Adrenal gland (tissue), 12 donors: Measurements from ENCODE around the gene RPL3. TPM values are rescaled to one million over a fixed set of nuclear protein-coding genes. Genes with fewer than 3 reads are reported as not detected.
A peak's percentile ranks its signal among the peaks of the same experiment; 100 is the strongest.

Experiments used
- DNase-seq, 7 donors: peaks; one replicate each; pipeline ENCODE4 v3.0.0-alpha.2; 2019 to 2020
- H3K27ac ChIP-seq, 5 donors: fragments of 200-600 bp; sonication (generic) in 4 of 5; 1 replicate in 3 of 5; 2 replicates in 2 of 5; pipeline versions ENCODE4 v1.5.1 to v1.8.0; 2016 to 2020; ENCODE audit warnings: mild to moderate bottlenecking in 1 of 5
- H3K27me3 ChIP-seq: fragments of 200-600 bp; 2 replicates; pipeline ENCODE4 v1.8.0; 2021
- H3K36me3 ChIP-seq, 2 donors: fragments of 200-600 bp; replicated peaks in 1 of 2; 1 replicate in 1 of 2; 2 replicates in 1 of 2; pipeline versions ENCODE4 v1.5.1 to v1.8.0; 2018 to 2022
- H3K4me1 ChIP-seq, 2 donors: fragments of 200-600 bp; replicated peaks in 1 of 2; 1 replicate in 1 of 2; 2 replicates in 1 of 2; pipeline versions ENCODE4 v1.5.1 to v1.8.0; 2018 to 2021
- H3K4me3 ChIP-seq, 4 donors: fragments of 200-600 bp; sonication (generic) in 3 of 4; one replicate each; pipeline ENCODE4 v1.5.1; 2016 to 2018
- H3K9me3 ChIP-seq, 3 donors: fragments of 200-600 bp; sonication (generic) in 1 of 3; replicated peaks in 1 of 3; 1 replicate in 2 of 3; 2 replicates in 1 of 3; pipeline versions ENCODE4 v1.5.1 to v1.8.0; 2016 to 2021
- POLR2A ChIP-seq, 2 donors: fragments of 450-650 bp; IDR thresholded peaks; one replicate each; pipeline ENCODE4 v1.6.1; 2017; ENCODE audit warnings: antibody characterized with exemption in 2 of 2, mild to moderate bottlenecking in 2 of 2, moderate library complexity in 1 of 2
- WGBS, 4 donors: extraction: QIAGEN DNeasy Blood & Tissue Kit in 2 of 4; methylation state at CpG; one replicate each; pipeline versions ENCODE4 v1.1.5 to v1.1.7; 2013 to 2017; 5-methylcytosine and 5-hydroxymethylcytosine counted together
- intact Hi-C, 2 donors: fragments of 100-400 bp; cut with DNase I; formaldehyde crosslinking; loops; one replicate each; pipeline versions ENCODE4 v1.14.1 to v1.15.0; 2022 to 2023
- polyA plus RNA-seq, 3 donors: library from polyadenylated mRNA; stranded (reverse); fragments of 200-250 nt in 2 of 3; fragments of 350-450 nt in 1 of 3; fragmentation: Illumina TruSeq in 1 of 3; extraction: RNeasy Lipid Tissue Mini Kit (QIAGEN cat#74804) in 1 of 3; gene quantifications; one replicate each; pipeline ENCODE4 v1.2.3, GENCODE V29; 2013 to 2014
- total RNA-seq, 9 donors: library from RNA; depleted of rRNA in 4 of 9; stranded (reverse); fragments of >200 nt in 4 of 9; fragments of 120-200 nt in 1 of 9; fragmentation: NEBNext Ultra II Directional in 1 of 9; extraction: Animal tissue kit (Norgen Biotek cat#: 25700) in 1 of 9; gene quantifications; one replicate each; pipeline versions ENCODE4 v1.1.0 to v1.2.4, GENCODE V29; 2013 to 2023
- TF ChIP-seq, protein P1 (sequence below), 6 experiments: fragments of 450-650 bp in 4 of 6; fragments of 200-600 bp in 2 of 6; sonication (generic) in 1 of 6; IDR thresholded peaks; 1 replicate in 5 of 6; 2 replicates in 1 of 6; pipeline versions ENCODE4 v1.5.1 to v1.8.0; 2016 to 2021; ENCODE audit warnings: antibody characterized with exemption in 6 of 6, mild to moderate bottlenecking in 2 of 6, moderate library complexity in 1 of 6
- donor health status: healthy with polysubstance abuse.
- donor health status: Bipolar disorder and iron deficiency.
- donor health status: DM: yes; HTN: yes; CAD: no.
- donor health status: DM: no; HTN: no; CAD: no.
- donor health status: DM: no; HTN: no; CAD: no.
- donor health status: DM: yes; HTN: yes; CAD: no.

Gene RPL3
- total and polyA plus RNA-seq, 12 donors = 1,374 to 2,713 (median 1,954) TPM

DNA sequence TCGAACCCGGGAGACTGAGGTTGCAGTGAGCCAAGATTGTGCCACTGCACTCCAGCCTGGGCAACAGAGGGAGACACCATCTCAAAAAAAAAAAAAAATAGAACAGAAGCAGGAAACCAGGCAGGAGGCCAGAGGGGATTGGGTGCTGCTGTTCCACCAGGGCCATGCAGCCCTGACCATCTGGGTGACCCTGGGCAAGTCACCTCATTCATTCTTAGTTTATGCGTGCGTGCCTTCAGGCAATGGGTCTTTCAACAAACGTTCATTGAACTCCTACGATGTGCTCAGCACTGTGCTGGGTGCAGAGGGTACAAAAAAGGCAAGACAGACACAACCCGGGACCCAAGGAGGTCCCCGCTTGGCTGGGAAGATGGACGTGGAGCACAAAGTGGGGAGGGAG, 18.3 kb downstream of the RPL3 start:
- no peaks in the 10 kb centered on the region for H3K9me3 ChIP-seq
- TF ChIP-seq POLR2A (IDR thresholded peaks at IDR 0.05) = no peak
- TF ChIP-seq, protein P1, sequence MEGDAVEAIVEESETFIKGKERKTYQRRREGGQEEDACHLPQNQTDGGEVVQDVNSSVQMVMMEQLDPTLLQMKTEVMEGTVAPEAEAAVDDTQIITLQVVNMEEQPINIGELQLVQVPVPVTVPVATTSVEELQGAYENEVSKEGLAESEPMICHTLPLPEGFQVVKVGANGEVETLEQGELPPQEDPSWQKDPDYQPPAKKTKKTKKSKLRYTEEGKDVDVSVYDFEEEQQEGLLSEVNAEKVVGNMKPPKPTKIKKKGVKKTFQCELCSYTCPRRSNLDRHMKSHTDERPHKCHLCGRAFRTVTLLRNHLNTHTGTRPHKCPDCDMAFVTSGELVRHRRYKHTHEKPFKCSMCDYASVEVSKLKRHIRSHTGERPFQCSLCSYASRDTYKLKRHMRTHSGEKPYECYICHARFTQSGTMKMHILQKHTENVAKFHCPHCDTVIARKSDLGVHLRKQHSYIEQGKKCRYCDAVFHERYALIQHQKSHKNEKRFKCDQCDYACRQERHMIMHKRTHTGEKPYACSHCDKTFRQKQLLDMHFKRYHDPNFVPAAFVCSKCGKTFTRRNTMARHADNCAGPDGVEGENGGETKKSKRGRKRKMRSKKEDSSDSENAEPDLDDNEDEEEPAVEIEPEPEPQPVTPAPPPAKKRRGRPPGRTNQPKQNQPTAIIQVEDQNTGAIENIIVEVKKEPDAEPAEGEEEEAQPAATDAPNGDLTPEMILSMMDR (IDR thresholded peaks at IDR 0.05) = no peak
- no peak for DNase-seq
- intact Hi-C loops = no loop called here
- WGBS, 4 donors = 72 to 80% (median 78%) methylated on average over 9 of the region's 9 CpGs
- no peaks in the 10 kb centered on the region for H3K36me3 ChIP-seq
- H3K4me3 ChIP-seq = no peak overlapping the region
- peaks cover 0 to 18% of the 10 kb centered on the region in 2 donors for H3K4me1 ChIP-seq
- H3K27ac ChIP-seq = no peak overlapping the region
- H3K27me3 ChIP-seq = no peaks in the 10 kb centered on the region

DNA sequence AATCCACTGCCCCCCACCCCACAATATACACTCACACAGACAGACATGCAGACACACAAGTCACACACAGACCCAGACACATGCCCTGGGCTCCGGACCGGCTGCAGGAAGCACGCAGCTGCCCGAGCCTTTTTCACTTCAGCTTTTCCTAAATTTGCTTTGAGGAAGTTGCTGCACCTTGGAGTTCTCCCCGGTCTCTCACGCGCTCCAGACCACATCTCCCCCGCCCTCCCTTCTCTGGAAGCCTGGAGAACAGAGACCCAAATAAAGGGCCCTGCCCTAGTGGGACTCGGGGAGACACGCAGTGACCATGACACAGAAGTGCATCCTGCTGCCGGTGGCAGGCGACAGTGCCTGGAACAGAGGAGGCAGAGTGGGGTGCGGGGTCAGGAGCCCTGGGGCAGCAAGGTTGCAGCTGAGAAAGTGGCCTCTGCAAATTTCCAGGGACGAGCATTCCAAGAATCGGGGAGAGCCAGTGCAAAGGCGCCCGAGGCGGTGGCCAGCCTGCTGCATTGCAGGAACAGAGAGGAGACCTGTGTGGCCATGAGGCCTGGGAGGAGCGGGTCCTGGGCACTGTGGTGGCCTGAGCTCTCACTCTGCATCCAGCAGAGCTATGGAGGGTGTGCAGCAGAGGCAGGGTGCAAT, 19.1 kb downstream of the RPL3 start:
- no peak overlapping the region for H3K4me3 ChIP-seq
- no peaks in the 10 kb centered on the region for H3K27me3 ChIP-seq
- TF ChIP-seq, protein P1 (IDR thresholded peaks at IDR 0.05) = peak in 1 of 6 experiments; percentile 11
- no peak for TF ChIP-seq POLR2A (IDR thresholded peaks at IDR 0.05)
- H3K4me1 ChIP-seq = peaks cover 0 to 18% of the 10 kb centered on the region in 2 donors
- no peaks in the 10 kb centered on the region for H3K9me3 ChIP-seq
- H3K27ac ChIP-seq = peak overlapping the region in 4 of 5 donors; percentile 43 to 83 (median 56)
- H3K36me3 ChIP-seq = no peaks in the 10 kb centered on the region
- WGBS, 4 donors = 7 to 25% (median 17%) methylated on average over 13 to 19 of the region's 19 CpGs
- intact Hi-C loops = no loop called here
- peak in 4 of 7 donors; percentile 62 to 80 (median 63) for DNase-seq

DNA sequence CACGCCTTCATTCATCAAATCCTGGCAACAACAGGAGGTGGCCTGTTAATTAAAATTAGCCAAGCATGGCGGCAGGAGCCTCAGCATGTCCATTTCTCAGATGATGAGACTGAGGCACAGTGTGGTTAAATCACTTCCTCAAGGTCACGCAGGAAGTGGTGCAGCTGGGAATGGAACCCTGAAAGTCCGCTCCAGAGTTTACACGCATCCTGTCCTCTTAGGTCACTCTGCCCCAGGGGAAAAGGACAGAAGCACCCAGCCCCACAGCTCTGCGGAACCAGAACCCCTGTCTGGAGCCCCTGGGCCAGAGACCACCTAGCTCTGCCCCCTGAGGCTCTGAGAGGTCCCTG, 19.6 kb downstream of the RPL3 start:
- no peaks in the 10 kb centered on the region for H3K27me3 ChIP-seq
- no peaks in the 10 kb centered on the region for H3K9me3 ChIP-seq
- peak in 3 of 7 donors; percentile 46 to 72 (median 61) for DNase-seq
- H3K27ac ChIP-seq = peak overlapping the region in 4 of 5 donors; percentile 43 to 83 (median 56)
- no peak for TF ChIP-seq POLR2A (IDR thresholded peaks at IDR 0.05)
- TF ChIP-seq, protein P1 (IDR thresholded peaks at IDR 0.05) = no peak
- 50 to 89% (median 60%) methylated on average over 3 to 6 of the region's 6 CpGs for WGBS, 4 donors
- intact Hi-C loops = loop anchor here in 1 of 2 donors (5.0 kb wide), 1 partner anchor 123 kb away; no protein-coding TSS in a partner anchor
- H3K4me1 ChIP-seq = peaks cover 0 to 18% of the 10 kb centered on the region in 2 donors
- H3K36me3 ChIP-seq = no peaks in the 10 kb centered on the region
- no peak overlapping the region for H3K4me3 ChIP-seq

DNA sequence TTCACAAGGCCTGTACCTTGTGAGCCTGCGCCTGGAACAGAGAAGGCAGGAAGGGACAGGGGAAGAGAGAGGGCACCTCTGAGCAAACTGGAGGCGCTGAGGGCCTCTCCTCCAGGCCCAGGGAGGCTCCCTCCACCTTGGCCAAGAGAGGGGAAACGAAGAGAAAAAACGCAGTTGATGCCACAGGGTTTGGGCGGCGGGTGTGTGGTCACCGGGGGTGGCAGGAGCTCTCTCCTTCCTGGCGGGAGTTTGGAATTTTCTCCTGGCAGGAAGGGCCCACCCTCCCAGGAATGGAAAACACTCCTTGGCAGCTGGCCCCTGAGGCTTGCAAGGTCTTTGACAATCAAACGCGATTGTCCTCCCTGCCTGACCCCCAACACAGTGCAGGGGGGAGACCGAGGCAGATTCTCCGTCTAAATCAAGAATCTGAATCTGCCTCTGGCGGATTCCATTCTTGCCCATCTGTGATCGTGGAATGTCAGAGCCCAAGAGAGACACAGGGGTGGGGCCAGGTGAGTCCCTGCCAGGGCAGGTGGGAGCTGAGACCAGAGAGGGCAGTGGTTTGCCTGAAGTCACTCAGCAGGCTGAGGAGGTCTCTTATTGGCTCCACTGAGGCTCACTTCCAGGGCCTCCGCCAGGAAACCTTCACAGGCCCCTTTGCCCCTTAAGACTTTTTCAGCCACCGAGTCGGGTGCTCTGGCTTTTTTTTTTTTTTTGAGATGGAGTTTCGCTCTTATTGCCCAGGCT, 21.0 kb downstream of the RPL3 start:
- Histone ChIP-seq H3K4me3 (no peak overlapping the region), H3K4me1 (peaks cover 0 to 18% of the 10 kb centered on the region in 2 donors), H3K9me3 (no peaks in the 10 kb centered on the region), H3K36me3 (no peaks in the 10 kb centered on the region), H3K27me3 (no peaks in the 10 kb centered on the region), H3K27ac (peak overlapping the region in 2 of 5 donors; percentile 62 to 86)
- DNase-seq = no peak
- WGBS, 4 donors = 73 to 84% (median 76%) methylated on average over 17 to 18 of the region's 18 CpGs
- TF ChIP-seq POLR2A (IDR thresholded peaks at IDR 0.05) = no peak
- TF ChIP-seq, protein P1 (IDR thresholded peaks at IDR 0.05) = no peak
- intact Hi-C loops = loop anchor here in 1 of 2 donors (5.0 kb wide), 1 partner anchor 121 kb away; no protein-coding TSS in a partner anchor
